Spleen (tissue), 7 donors: ENCODE measurements around the gene KLF13.

ENCODE experiments used
- CTCF ChIP-seq, 11 experiments: fragments of 200-600 bp in 7 of 11; fragments of 450-650 bp in 4 of 11; sonication (generic) in 4 of 11; IDR thresholded peaks in 8 of 11; conservative IDR thresholded peaks in 3 of 11; 1 replicate in 7 of 11; 2 replicates in 4 of 11; pipeline versions ENCODE4 v1.4.0 to v1.8.0; 2016 to 2021; ENCODE audit warnings: antibody characterized with exemption in 11 of 11, inconsistent platforms in 4 of 11, mild to moderate bottlenecking in 1 of 11
- POLR2AphosphoS5 ChIP-seq, 3 donors: sonication (generic); formaldehyde crosslinking; IDR thresholded peaks; one replicate each; pipeline ENCODE4 v1.5.1; 2017; ENCODE audit warnings: antibody characterized with exemption in 3 of 3
- donor health status: DM: no; HTN: no; CAD: no; lungs with moderate emphysema.
- donor health status: DM: no; HTN: no; CAD: no.
- donor health status: DM: no; HTN: no; CAD: no.

- TF ChIP-seq CTCF (IDR thresholded peaks at IDR 0.05 in 8 of 11, conservative IDR thresholded peaks at IDR 0.05 in 3 of 11): no peak
- TF ChIP-seq POLR2AphosphoS5 (IDR thresholded peaks at IDR 0.05): no peak
Measured at GRCh38 chr15:31277335-31278060, 49.1 kb upstream of the KLF13 start.
